Bronchial epithelial cell (primary cell): ENCODE results near the gene SEC23IP. TPM values are rescaled to one million over a fixed set of nuclear protein-coding genes. Genes with fewer than 3 reads are reported as not detected.

Experiments
- DNase-seq: peaks from one replicate; pipeline ENCODE4 v3.0.0-alpha.2; 2010; ENCODE audit warnings: low read depth
- FAIRE-seq: peaks from 2 replicates; lab custom pipeline; 2011; peaks lifted over from hg19 to GRCh38; lab: Jason Lieb, UNC
- H3K27me3 ChIP-seq: 2 replicates; pipeline ENCODE4 v1.5.1; 2011; ENCODE audit warnings: low read length; ENCODE audit not compliant: control insufficient read depth, insufficient read depth
- H3K36me3 ChIP-seq: 2 replicates; pipeline ENCODE4 v1.5.1; 2011; ENCODE audit warnings: low read length; ENCODE audit not compliant: control insufficient read depth, insufficient read depth
- H3K4me3 ChIP-seq: 2 replicates; pipeline ENCODE4 v1.5.1; 2011; ENCODE audit warnings: mild to moderate bottlenecking, low read depth, low read length, control low read depth
- CTCF ChIP-seq: IDR thresholded peaks from 2 replicates; pipeline ENCODE4 v1.5.1; 2011; ENCODE audit warnings: mild to moderate bottlenecking, moderate library complexity, low read length, control low read depth, inconsistent platforms; ENCODE audit not compliant: insufficient read depth, severe bottlenecking
- total RNA-seq: library from RNA; depleted of rRNA; stranded (reverse); fragments of >200 nt; gene quantifications from 2 replicates; pipeline ENCODE4 v1.2.1, GENCODE V29; 2014

SEC23IP gene
- total RNA-seq, 1 donor from 2014 or later = 10.3 TPM

GRCh38 chr10:119980956-119981750 is 88.6 kb downstream of the SEC23IP start:
- FAIRE-seq (no peak), DNase-seq (no peak)
- Histone ChIP-seq H3K4me3 (no peak overlapping the region), H3K36me3 (no peaks in the 10 kb centered on the region), H3K27me3 (no peaks in the 10 kb centered on the region)
- TF ChIP-seq CTCF = no peak

- FAIRE-seq (no peak), DNase-seq (peak; percentile 8)
- Histone ChIP-seq H3K27me3 (no peaks in the 10 kb centered on the region), H3K4me3 (no peak overlapping the region), H3K36me3 (no peaks in the 10 kb centered on the region)
- TF ChIP-seq CTCF = no peak
Measured at GRCh38 chr10:119981826-119982225, 89.3 kb downstream of the SEC23IP start.

- FAIRE-seq = no peak
- Histone ChIP-seq H3K36me3 (no peaks in the 10 kb centered on the region), H3K27me3 (no peaks in the 10 kb centered on the region), H3K4me3 (no peak overlapping the region)
- DNase-seq = no peak
- TF ChIP-seq CTCF = no peak
Measured at GRCh38 chr10:119988333-119988732, 95.8 kb downstream of the SEC23IP start.

GRCh38 chr10:119989966-119990365 is 97.4 kb downstream of the SEC23IP start:
- FAIRE-seq = no peak
- DNase-seq = no peak
- no peak overlapping the region for H3K4me3 ChIP-seq
- no peak for TF ChIP-seq CTCF
- no peaks in the 10 kb centered on the region for H3K27me3 ChIP-seq
- H3K36me3 ChIP-seq = no peaks in the 10 kb centered on the region

GRCh38 chr10:119991066-119991465 is 98.5 kb downstream of the SEC23IP start:
- no peak for TF ChIP-seq CTCF
- Histone ChIP-seq H3K36me3 (no peaks in the 10 kb centered on the region), H3K27me3 (no peaks in the 10 kb centered on the region), H3K4me3 (no peak overlapping the region)
- DNase-seq (no peak), FAIRE-seq (no peak)
